ENCODE measurements around the gene TBC1D4.

GRCh38 chr13:75305059-75305458, 176.9 kb downstream of the TBC1D4 start:
- no peak for TF ChIP-seq CTCF (conservative IDR thresholded peaks at IDR 0.05; ENCODE audit: low read length)
- no peak for TF ChIP-seq EZH2phosphoT487 (IDR thresholded peaks at IDR 0.05; ENCODE audit: borderline replicate concordance)
